Suprapubic skin (tissue), 4 donors: ENCODE results near the gene UBE3D. TPM values are rescaled to one million over a fixed set of nuclear protein-coding genes. Genes with fewer than 3 reads are reported as not detected.

Experiments
- DNase-seq, 2 donors: peaks; one replicate each; pipeline ENCODE4 v3.0.0-alpha.2; 2019; ENCODE audit warnings: low spot score in 2 of 2
- H3K27ac ChIP-seq: fragments of 200-600 bp; sonication (generic); one replicate; pipeline ENCODE4 v1.5.1; 2019
- H3K27me3 ChIP-seq: fragments of 200-600 bp; sonication (generic); one replicate; pipeline ENCODE4 v1.5.1; 2019
- H3K36me3 ChIP-seq: fragments of 200-600 bp; sonication (generic); one replicate; pipeline ENCODE4 v1.5.1; 2019
- H3K4me1 ChIP-seq: fragments of 200-600 bp; sonication (generic); one replicate; pipeline ENCODE4 v1.5.1; 2019
- H3K4me3 ChIP-seq: fragments of 200-600 bp; sonication (generic); one replicate; pipeline ENCODE4 v1.5.1; 2019; ENCODE audit warnings: mild to moderate bottlenecking
- H3K9me3 ChIP-seq: fragments of 200-600 bp; sonication (generic); one replicate; pipeline ENCODE4 v1.5.1; 2019
- CTCF ChIP-seq, 2 donors: fragments of 200-600 bp in 1 of 2; fragments of 450-650 bp in 1 of 2; sonication (generic) in 1 of 2; IDR thresholded peaks; one replicate each; pipeline ENCODE4 v1.5.1; 2016 to 2019; ENCODE audit warnings: antibody characterized with exemption in 2 of 2, mild to moderate bottlenecking in 1 of 2, moderate library complexity in 1 of 2
- EP300 ChIP-seq: sonication (generic); formaldehyde crosslinking; IDR thresholded peaks from one replicate; pipeline ENCODE4 v1.6.1; 2017; ENCODE audit warnings: antibody characterized with exemption
- POLR2A ChIP-seq, 2 donors: fragments of 450-650 bp; IDR thresholded peaks; one replicate each; pipeline ENCODE4 v1.6.1; 2017; ENCODE audit warnings: antibody characterized with exemption in 2 of 2, mild to moderate bottlenecking in 2 of 2, moderate library complexity in 2 of 2
- POLR2AphosphoS5 ChIP-seq, 3 donors: sonication (generic); formaldehyde crosslinking; IDR thresholded peaks; one replicate each; pipeline ENCODE4 v1.6.1; 2017; ENCODE audit warnings: antibody characterized with exemption in 3 of 3
- WGBS: methylation state at CpG from one replicate; pipeline ENCODE4 v1.1.5; 2018; 5-methylcytosine and 5-hydroxymethylcytosine counted together
- total RNA-seq, 4 donors: library from RNA; depleted of rRNA; stranded (reverse); fragments of >200 nt; gene quantifications; one replicate each; pipeline ENCODE4 v1.1.0, GENCODE V29; 2016

Gene UBE3D
- total RNA-seq, 4 donors from 2014 or later: 7.2 to 11.7 (median 7.5) TPM

DNA sequence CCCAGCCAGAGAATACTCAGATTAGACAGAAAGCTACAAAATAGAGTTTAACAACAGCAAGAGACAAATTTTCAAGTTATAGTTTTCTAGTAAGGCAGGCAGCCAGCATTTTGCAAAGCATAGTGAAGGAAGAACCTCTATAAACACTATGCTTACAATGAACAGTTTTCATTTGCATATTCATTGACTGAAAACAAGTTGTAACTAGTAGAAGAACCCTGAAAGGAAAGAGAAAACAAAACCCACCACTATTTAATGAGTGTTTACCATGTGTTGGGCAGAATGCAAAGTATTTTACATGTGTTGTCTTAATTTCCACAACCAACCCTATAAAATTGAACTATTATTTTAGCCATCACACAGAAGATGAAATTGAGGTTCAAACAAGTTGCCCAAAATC lies 196.1 kb downstream of the UBE3D start:
- H3K27me3 ChIP-seq: no peaks in the 10 kb centered on the region
- TF ChIP-seq CTCF (IDR thresholded peaks at IDR 0.05) (no peak), EP300 (no peak), POLR2AphosphoS5 (IDR thresholded peaks at IDR 0.05) (no peak), POLR2A (IDR thresholded peaks at IDR 0.05) (no peak)
- H3K9me3 ChIP-seq: no peaks in the 10 kb centered on the region
- no peak for DNase-seq
- no peaks in the 10 kb centered on the region for H3K36me3 ChIP-seq
- no peak overlapping the region for H3K27ac ChIP-seq
- H3K4me3 ChIP-seq: no peak overlapping the region
- no peaks in the 10 kb centered on the region for H3K4me1 ChIP-seq

GRCh38 chr6:82867946-82868345 lies 197.7 kb downstream of the UBE3D start:
- no peaks in the 10 kb centered on the region for H3K9me3 ChIP-seq
- H3K27ac ChIP-seq: no peak overlapping the region
- no peak for DNase-seq
- H3K36me3 ChIP-seq: no peaks in the 10 kb centered on the region
- 96% methylated on average over 3 of the region's 3 CpGs for WGBS
- no peaks in the 10 kb centered on the region for H3K27me3 ChIP-seq
- no peaks in the 10 kb centered on the region for H3K4me1 ChIP-seq
- TF ChIP-seq POLR2A (IDR thresholded peaks at IDR 0.05): no peak
- TF ChIP-seq CTCF (IDR thresholded peaks at IDR 0.05): no peak
- TF ChIP-seq EP300: no peak
- no peak for TF ChIP-seq POLR2AphosphoS5 (IDR thresholded peaks at IDR 0.05)
- no peak overlapping the region for H3K4me3 ChIP-seq

GRCh38 chr6:82866446-82866845 lies 199.2 kb downstream of the UBE3D start:
- WGBS: 73% methylated on average over 3 of the region's 3 CpGs
- no peaks in the 10 kb centered on the region for H3K36me3 ChIP-seq
- TF ChIP-seq EP300 (no peak), CTCF (IDR thresholded peaks at IDR 0.05) (no peak), POLR2A (IDR thresholded peaks at IDR 0.05) (no peak), POLR2AphosphoS5 (IDR thresholded peaks at IDR 0.05) (no peak)
- no peaks in the 10 kb centered on the region for H3K4me1 ChIP-seq
- H3K9me3 ChIP-seq: no peaks in the 10 kb centered on the region
- no peaks in the 10 kb centered on the region for H3K27me3 ChIP-seq
- H3K27ac ChIP-seq: no peak overlapping the region
- H3K4me3 ChIP-seq: no peak overlapping the region
- no peak for DNase-seq

- Histone ChIP-seq H3K36me3 (no peaks in the 10 kb centered on the region), H3K4me1 (no peaks in the 10 kb centered on the region), H3K27ac (no peak overlapping the region), H3K27me3 (no peaks in the 10 kb centered on the region), H3K4me3 (no peak overlapping the region), H3K9me3 (no peaks in the 10 kb centered on the region)
- no peak for TF ChIP-seq POLR2AphosphoS5 (IDR thresholded peaks at IDR 0.05)
- TF ChIP-seq EP300: no peak
- TF ChIP-seq CTCF (IDR thresholded peaks at IDR 0.05): no peak
- no peak for TF ChIP-seq POLR2A (IDR thresholded peaks at IDR 0.05)
- no peak for DNase-seq
- 78% methylated on average over 3 of the region's 3 CpGs for WGBS
Observed at GRCh38 chr6:82865461-82865860, 200.2 kb downstream of the UBE3D start.

- Histone ChIP-seq H3K36me3 (no peaks in the 10 kb centered on the region), H3K4me1 (no peaks in the 10 kb centered on the region), H3K27me3 (no peaks in the 10 kb centered on the region), H3K4me3 (no peak overlapping the region), H3K27ac (no peak overlapping the region), H3K9me3 (no peaks in the 10 kb centered on the region)
- TF ChIP-seq POLR2AphosphoS5 (IDR thresholded peaks at IDR 0.05): no peak
- no peak for TF ChIP-seq POLR2A (IDR thresholded peaks at IDR 0.05)
- DNase-seq: no peak
Observed at GRCh38 chr6:82863781-82864180, 201.9 kb downstream of the UBE3D start.

DNA sequence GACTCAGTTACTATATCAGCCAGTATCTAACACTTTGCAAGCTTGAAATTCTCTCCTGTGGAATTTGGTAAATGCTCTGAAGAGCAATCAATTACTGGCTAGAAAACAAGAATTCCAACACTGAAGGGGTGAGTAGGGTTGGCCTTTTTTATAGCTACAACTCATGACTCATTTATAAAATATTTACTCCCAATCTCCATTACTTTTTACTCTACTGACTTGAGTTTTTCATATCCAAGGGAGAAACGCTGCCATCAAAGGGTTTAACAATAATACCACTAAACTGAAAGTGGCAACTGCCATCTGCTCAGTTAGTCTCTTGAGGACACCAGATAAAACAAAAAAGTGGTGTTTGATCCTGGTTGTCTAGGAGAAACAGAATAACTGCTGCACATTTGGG lies 203.1 kb downstream of the UBE3D start:
- H3K27ac ChIP-seq: no peak overlapping the region
- no peaks in the 10 kb centered on the region for H3K36me3 ChIP-seq
- no peaks in the 10 kb centered on the region for H3K9me3 ChIP-seq
- H3K4me1 ChIP-seq: no peaks in the 10 kb centered on the region
- TF ChIP-seq EP300 (no peak), CTCF (IDR thresholded peaks at IDR 0.05) (no peak), POLR2A (IDR thresholded peaks at IDR 0.05) (no peak), POLR2AphosphoS5 (IDR thresholded peaks at IDR 0.05) (no peak)
- no peak for DNase-seq
- WGBS: 36% methylated on average over 1 of the region's 1 CpG
- H3K4me3 ChIP-seq: no peak overlapping the region
- H3K27me3 ChIP-seq: no peaks in the 10 kb centered on the region
